ENCODE results near the gene TMEM218. TPM values are rescaled to one million over a fixed set of nuclear protein-coding genes. Genes with fewer than 3 reads are reported as not detected.

The TMEM218 gene
- total and polyA plus RNA-seq, 7 donors: 12.0 to 34.6 (median 23.3) TPM

DNA sequence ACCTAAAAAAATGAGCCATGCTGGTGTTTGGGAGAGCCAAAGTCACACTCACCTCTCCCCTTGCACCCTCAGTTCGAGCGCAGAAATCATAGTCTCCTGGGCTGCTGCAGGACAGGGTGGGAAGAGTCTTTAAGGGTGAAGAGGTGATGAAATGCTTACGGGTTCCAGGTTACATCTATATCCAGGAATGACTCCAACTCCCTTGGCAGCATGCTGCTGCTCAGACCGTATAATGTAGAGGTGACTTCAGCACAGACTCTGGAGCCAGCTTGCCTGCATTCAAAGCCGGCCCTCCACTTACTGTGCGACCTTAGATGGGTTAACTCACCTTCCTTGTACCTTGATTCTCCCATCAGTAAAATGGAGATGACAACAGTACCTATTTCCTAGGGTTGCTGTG lies 35.9 kb upstream of the TMEM218 start:
- WGBS, 2 donors: 79 to 87% methylated on average over 6 of the region's 6 CpGs
- TF ChIP-seq, protein P1, sequence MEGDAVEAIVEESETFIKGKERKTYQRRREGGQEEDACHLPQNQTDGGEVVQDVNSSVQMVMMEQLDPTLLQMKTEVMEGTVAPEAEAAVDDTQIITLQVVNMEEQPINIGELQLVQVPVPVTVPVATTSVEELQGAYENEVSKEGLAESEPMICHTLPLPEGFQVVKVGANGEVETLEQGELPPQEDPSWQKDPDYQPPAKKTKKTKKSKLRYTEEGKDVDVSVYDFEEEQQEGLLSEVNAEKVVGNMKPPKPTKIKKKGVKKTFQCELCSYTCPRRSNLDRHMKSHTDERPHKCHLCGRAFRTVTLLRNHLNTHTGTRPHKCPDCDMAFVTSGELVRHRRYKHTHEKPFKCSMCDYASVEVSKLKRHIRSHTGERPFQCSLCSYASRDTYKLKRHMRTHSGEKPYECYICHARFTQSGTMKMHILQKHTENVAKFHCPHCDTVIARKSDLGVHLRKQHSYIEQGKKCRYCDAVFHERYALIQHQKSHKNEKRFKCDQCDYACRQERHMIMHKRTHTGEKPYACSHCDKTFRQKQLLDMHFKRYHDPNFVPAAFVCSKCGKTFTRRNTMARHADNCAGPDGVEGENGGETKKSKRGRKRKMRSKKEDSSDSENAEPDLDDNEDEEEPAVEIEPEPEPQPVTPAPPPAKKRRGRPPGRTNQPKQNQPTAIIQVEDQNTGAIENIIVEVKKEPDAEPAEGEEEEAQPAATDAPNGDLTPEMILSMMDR (IDR thresholded peaks at IDR 0.05): no peak
- TF ChIP-seq POLR2AphosphoS5 (IDR thresholded peaks at IDR 0.05): no peak
- no peak for TF ChIP-seq EP300 (IDR thresholded peaks at IDR 0.05)
- no peak for TF ChIP-seq POLR2A (IDR thresholded peaks at IDR 0.05)
- H3K36me3 ChIP-seq: no peaks in the 10 kb centered on the region
- H3K27ac ChIP-seq: no peak overlapping the region
- intact Hi-C loops (cut with DNase I): no loop called here
- H3K9me3 ChIP-seq: no peaks in the 10 kb centered on the region
- H3K4me3 ChIP-seq: no peak overlapping the region
- no peaks in the 10 kb centered on the region for H3K4me1 ChIP-seq
- H3K27me3 ChIP-seq: no peaks in the 10 kb centered on the region
- no peak for DNase-seq

DNA sequence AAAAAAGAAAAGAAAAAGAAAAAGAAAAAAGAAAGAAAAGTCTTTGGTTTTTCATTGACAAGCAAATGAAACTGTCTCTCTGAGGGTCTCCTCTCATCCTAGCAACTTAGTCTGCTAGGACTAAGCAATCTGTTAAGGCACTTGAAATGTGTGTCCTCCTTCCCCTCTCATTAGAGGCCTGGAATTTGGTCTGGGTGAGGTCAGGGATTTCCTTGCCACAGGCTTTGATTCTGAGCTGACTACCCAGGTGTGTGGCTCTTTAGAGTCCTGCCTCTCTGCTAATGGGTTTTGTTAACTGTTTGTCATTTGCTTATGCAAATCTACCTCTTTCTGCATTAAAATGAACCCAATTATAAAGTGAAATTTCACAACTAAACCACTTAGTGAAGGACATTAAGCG lies 34.8 kb upstream of the TMEM218 start:
- 81 to 85% methylated on average over 1 of the region's 1 CpG for WGBS, 2 donors
- intact Hi-C loops (cut with DNase I): no loop called here

DNA sequence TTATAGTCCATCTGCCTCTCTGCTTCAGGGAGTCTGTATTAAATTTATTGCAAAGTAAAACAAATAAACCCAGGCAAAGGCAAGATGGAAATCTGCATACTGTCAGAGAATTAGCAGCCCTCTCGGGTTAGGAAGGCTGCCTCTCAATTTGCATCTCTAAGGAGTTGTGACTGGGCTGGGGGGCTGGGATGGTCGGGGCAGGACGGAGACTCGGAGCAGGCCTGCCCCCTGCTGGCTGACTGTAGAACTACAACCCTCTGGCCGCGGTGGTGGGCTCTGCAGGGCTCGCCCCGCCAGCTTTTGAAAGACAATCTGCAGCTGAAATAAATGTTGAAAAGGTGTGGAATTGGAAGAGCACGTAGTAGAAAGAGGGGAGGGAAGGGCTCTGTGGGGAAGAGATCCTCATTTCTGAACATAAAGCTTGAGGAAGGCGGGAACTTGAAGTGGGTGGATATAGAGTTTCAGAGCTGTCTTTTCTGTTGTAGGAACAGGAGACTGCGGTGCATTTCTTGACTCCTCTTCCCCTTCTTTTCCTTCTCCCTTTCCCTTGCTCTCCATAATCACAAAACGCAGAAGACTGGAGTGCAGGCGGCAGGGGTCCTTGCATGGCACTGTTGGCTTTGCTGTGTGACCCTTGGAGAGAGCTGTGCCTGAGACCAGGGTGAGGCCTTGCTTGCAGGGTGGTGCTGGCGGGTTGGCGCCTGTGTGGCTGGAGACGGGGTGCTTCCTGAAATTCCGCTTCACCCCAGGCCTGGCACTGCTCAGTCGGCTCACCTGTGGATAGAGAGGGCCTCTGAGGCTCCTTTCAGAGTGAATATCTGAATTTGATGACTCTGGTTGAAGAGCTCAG lies 30.5 kb upstream of the TMEM218 start:
- H3K27ac ChIP-seq: no peak overlapping the region
- peaks cover 0 to 17% (median 0%) of the 10 kb centered on the region in 3 donors for H3K27me3 ChIP-seq
- WGBS, 2 donors: 39% methylated on average over 18 of the region's 18 CpGs
- H3K36me3 ChIP-seq: no peaks in the 10 kb centered on the region
- no peak for TF ChIP-seq POLR2AphosphoS5 (IDR thresholded peaks at IDR 0.05)
- TF ChIP-seq, protein P1 (IDR thresholded peaks at IDR 0.05): peak; percentile 72 to 97 (median 93)
- intact Hi-C loops (cut with DNase I): loop anchor here (1.0 to 2.0 kb wide), 2 partner anchors 49 to 180 kb away; no protein-coding TSS in a partner anchor
- no peak overlapping the region for H3K4me3 ChIP-seq
- DNase-seq: no peak
- H3K9me3 ChIP-seq: no peaks in the 10 kb centered on the region
- peaks cover 0 to 6% (median 2%) of the 10 kb centered on the region in 4 donors for H3K4me1 ChIP-seq

More for the DNA sequence above, 34.8 kb upstream of the TMEM218 start:
- Histone ChIP-seq H3K4me1 (peaks cover 0 to 6% (median 2%) of the 10 kb centered on the region in 4 donors), H3K4me3 (no peak overlapping the region), H3K27me3 (peaks cover 0 to 4% (median 0%) of the 10 kb centered on the region in 3 donors), H3K36me3 (no peaks in the 10 kb centered on the region), H3K27ac (no peak overlapping the region), H3K9me3 (no peaks in the 10 kb centered on the region)
- no peak for DNase-seq
- TF ChIP-seq POLR2A (IDR thresholded peaks at IDR 0.05): no peak
- TF ChIP-seq EP300 (IDR thresholded peaks at IDR 0.05): no peak
- TF ChIP-seq POLR2AphosphoS5 (IDR thresholded peaks at IDR 0.05): no peak
- TF ChIP-seq, protein P1 (IDR thresholded peaks at IDR 0.05): no peak

DNA sequence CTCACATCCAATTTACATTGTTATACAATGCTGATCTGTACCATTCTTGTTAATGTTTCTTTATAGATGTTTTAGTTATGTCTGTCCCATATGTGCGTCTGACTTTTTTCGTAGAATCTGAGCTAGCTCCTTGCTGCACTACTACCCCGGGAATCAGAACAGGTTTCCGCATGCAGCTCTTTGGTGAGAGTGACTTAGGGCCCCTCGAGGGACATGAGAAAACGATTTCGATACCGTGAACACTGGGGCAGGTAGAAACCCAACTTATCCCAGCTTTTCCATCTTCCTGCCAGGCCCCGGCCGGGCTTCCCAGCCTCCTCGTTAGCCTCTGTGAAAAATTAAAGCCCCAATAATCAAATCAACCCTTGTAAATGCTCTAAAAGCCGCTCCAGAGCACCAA lies 29.8 kb upstream of the TMEM218 start:
- WGBS, 2 donors: 58 to 66% methylated on average over 12 of the region's 12 CpGs
- Histone ChIP-seq H3K4me1 (peaks cover 0 to 6% (median 2%) of the 10 kb centered on the region in 4 donors), H3K27me3 (peaks cover 0 to 17% (median 0%) of the 10 kb centered on the region in 3 donors), H3K27ac (no peak overlapping the region), H3K4me3 (no peak overlapping the region), H3K9me3 (no peaks in the 10 kb centered on the region), H3K36me3 (no peaks in the 10 kb centered on the region)
- TF ChIP-seq EP300 (IDR thresholded peaks at IDR 0.05) (no peak), POLR2AphosphoS5 (IDR thresholded peaks at IDR 0.05) (no peak), POLR2A (IDR thresholded peaks at IDR 0.05) (no peak)
- TF ChIP-seq, protein P1 (IDR thresholded peaks at IDR 0.05): no peak
- DNase-seq: no peak
- intact Hi-C loops (cut with DNase I): loop anchor here (1.0 to 2.0 kb wide), 2 partner anchors 48 to 179 kb away; no protein-coding TSS in a partner anchor
